GM04503 (cell line): ENCODE data around the gene CIC.
"Not testable (repeated sequence)": the region's sequence is repeated elsewhere in the genome, so short reads cannot be mapped to it uniquely, and the experiment has no call there.

Experiments used
- DNase-seq: peaks from one replicate; pipeline ENCODE4 v3.0.0-alpha.2; 2012; ENCODE audit warnings: low read depth

Gene CIC

GRCh38 chr19:42255766-42256745, 13.0 kb upstream of the CIC start:
- no peak for DNase-seq

GRCh38 chr19:42257842-42258241, 11.2 kb upstream of the CIC start:
- DNase-seq: not testable (repeated sequence)

- no peak for DNase-seq
These were observed 7.3 kb upstream of the CIC start for GRCh38 chr19:42261763-42262162.

- not testable (repeated sequence) for DNase-seq
These were observed 2.9 kb upstream of the CIC start for GRCh38 chr19:42266105-42266504.

GRCh38 chr19:42266928-42267603, 2.0 kb upstream of the CIC start:
- DNase-seq: not testable (repeated sequence)

GRCh38 chr19:42267644-42268141, 1.4 kb upstream of the CIC start:
- no peak for DNase-seq

GRCh38 chr19:42268142-42268703, 829 bp upstream of the CIC start:
- DNase-seq: peak; percentile 94

- DNase-seq: no peak
These were observed 660 bp downstream of the CIC start for GRCh38 chr19:42269478-42270345.

- DNase-seq: peak; percentile 70
These were observed 1.4 kb downstream of the CIC start for GRCh38 chr19:42270346-42271044.

GRCh38 chr19:42271045-42271419, 2.0 kb downstream of the CIC start:
- DNase-seq: no peak

- no peak for DNase-seq
These were observed 2.9 kb downstream of the CIC start for GRCh38 chr19:42271861-42272534.

- DNase-seq: no peak
These were observed 3.5 kb downstream of the CIC start for GRCh38 chr19:42272535-42272897.

GRCh38 chr19:42272989-42273406, 3.9 kb downstream of the CIC start:
- no peak for DNase-seq

- DNase-seq: no peak
These were observed 4.5 kb downstream of the CIC start for GRCh38 chr19:42273407-42274064.

- DNase-seq: no peak
These were observed 5.1 kb downstream of the CIC start for GRCh38 chr19:42274065-42274682.

- DNase-seq: no peak
These were observed 6.1 kb downstream of the CIC start for GRCh38 chr19:42275103-42275502.

GRCh38 chr19:42275517-42275916, 6.5 kb downstream of the CIC start:
- no peak for DNase-seq

GRCh38 chr19:42276284-42276683, 7.2 kb downstream of the CIC start:
- DNase-seq: no peak

GRCh38 chr19:42276821-42277220, 7.8 kb downstream of the CIC start:
- no peak for DNase-seq
